Epithelial cell of proximal tubule (primary cell): ENCODE results near the gene SETD7. TPM values are rescaled to one million over a fixed set of nuclear protein-coding genes. Genes with fewer than 3 reads are reported as not detected.

Experiments used
- DNase-seq: peaks from one replicate; pipeline ENCODE4 v3.0.0-alpha.2; 2011; ENCODE audit warnings: low read depth
- H3K4me3 ChIP-seq: 2 replicates; pipeline ENCODE4 v1.5.1; 2011; ENCODE audit warnings: low read depth, mild to moderate bottlenecking, low read length
- total RNA-seq: library from RNA; depleted of rRNA; stranded (reverse); fragments of >200 nt; gene quantifications from 2 replicates; pipeline ENCODE4 v1.2.3, GENCODE V29; 2015
- TF ChIP-seq, protein P1 (sequence below): conservative IDR thresholded peaks from 2 replicates; pipeline ENCODE4 v1.5.1; 2012; ENCODE audit warnings: low read depth, mild to moderate bottlenecking, low read length

The SETD7 gene
- total RNA-seq, 1 donor from 2014 or later, result 21.7 TPM

DNA sequence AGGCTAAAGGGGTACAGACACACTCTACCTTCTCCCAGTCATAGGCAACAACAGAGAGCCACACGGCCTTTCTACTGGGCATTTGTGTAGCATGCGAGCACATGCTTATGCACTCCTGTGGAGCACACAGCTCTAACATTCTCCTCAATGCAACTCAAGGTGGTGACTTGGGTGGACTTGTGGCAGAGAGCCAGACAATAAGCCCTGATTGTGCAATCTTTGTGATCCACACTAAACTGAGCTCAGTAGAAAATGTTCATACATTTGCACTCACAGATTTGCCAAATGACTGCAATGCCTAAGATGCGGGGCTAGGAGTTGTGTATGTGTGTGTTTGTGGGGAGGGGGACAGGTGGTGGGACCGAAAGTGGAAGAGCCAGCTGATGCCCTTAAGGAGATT lies 31.4 kb upstream of the SETD7 start:
- TF ChIP-seq, protein P1, sequence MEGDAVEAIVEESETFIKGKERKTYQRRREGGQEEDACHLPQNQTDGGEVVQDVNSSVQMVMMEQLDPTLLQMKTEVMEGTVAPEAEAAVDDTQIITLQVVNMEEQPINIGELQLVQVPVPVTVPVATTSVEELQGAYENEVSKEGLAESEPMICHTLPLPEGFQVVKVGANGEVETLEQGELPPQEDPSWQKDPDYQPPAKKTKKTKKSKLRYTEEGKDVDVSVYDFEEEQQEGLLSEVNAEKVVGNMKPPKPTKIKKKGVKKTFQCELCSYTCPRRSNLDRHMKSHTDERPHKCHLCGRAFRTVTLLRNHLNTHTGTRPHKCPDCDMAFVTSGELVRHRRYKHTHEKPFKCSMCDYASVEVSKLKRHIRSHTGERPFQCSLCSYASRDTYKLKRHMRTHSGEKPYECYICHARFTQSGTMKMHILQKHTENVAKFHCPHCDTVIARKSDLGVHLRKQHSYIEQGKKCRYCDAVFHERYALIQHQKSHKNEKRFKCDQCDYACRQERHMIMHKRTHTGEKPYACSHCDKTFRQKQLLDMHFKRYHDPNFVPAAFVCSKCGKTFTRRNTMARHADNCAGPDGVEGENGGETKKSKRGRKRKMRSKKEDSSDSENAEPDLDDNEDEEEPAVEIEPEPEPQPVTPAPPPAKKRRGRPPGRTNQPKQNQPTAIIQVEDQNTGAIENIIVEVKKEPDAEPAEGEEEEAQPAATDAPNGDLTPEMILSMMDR, result no peak
- no peak overlapping the region for H3K4me3 ChIP-seq
- DNase-seq, result no peak

DNA sequence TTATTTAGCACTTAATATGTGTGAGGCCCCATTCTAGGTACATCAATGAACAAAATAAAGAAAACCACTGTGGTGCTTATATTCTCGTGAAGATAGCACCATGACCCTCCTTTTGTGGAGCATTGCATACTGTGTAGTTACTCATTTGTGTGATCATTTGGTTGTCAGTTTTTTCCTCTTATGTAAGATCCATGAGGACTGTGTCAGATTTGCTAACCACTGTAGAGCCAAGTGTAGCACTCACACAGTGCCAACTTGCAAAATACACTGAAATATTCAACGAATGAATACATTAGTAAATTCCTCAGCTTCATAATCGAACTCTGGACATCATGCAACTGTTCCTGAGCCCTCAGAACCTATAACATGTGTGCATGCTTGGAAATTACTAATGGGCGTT lies 29.5 kb upstream of the SETD7 start:
- no peak for DNase-seq
- no peak overlapping the region for H3K4me3 ChIP-seq
- TF ChIP-seq, protein P1, result no peak

DNA sequence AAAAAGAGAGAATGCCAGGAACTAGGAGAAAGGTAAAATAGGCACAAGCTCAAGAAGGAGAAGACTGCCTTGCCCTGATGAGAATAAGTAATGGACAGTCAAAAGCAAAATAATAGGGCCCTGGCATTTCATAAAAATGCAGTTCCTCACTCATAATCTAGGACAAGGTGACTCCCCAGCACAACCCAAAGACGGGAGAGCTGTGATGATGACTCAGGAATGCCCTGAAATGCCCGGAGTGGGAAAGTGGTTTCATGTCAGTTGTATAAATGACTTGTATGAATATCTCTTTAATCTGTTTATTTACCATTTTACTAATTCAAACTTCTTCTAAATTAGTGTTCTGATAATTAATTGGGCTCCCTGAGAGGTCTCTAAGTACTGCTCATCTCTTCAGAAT lies 28.8 kb upstream of the SETD7 start:
- no peak overlapping the region for H3K4me3 ChIP-seq
- DNase-seq, result no peak
- TF ChIP-seq, protein P1, result no peak

DNA sequence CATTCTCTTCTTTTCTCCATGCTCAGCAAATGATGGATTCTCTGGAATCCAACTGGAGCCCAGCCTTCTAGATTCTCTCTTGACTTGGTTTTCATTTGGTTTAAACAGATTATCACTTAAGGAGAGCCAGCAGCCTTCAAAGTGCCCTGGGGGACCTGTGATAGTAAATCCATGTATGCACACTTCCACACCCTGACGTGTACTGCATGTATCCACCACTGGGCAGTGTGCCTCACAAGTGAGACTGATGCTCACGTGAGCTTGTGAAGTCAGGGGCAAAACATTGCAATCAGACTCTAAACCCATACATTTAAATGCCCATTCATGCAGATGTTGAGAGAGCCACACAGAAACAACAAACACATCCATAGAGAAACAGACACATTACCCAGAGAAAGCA lies 28.0 kb upstream of the SETD7 start:
- H3K4me3 ChIP-seq, result no peak overlapping the region
- TF ChIP-seq, protein P1, result no peak
- no peak for DNase-seq

DNA sequence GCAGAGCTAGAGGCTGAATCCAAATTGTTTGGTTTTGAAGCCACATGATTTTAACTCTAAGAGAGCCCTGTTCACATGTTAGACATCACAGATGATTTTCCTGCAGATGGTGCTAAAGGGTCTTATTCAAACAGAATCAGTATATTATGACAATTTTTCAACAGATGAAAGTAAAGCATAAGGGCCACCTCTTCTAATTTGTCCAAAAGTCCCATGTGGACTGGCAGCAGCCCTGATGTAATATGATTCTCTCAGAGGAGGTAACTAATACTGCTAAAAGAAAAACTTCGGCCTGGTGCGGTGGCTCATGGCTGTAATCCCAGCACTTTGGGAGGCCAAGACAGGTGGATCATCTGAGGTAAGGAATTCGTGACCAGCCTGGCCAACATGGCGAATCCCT lies 26.0 kb upstream of the SETD7 start:
- H3K4me3 ChIP-seq, result no peak overlapping the region
- TF ChIP-seq, protein P1, result no peak
- no peak for DNase-seq

DNA sequence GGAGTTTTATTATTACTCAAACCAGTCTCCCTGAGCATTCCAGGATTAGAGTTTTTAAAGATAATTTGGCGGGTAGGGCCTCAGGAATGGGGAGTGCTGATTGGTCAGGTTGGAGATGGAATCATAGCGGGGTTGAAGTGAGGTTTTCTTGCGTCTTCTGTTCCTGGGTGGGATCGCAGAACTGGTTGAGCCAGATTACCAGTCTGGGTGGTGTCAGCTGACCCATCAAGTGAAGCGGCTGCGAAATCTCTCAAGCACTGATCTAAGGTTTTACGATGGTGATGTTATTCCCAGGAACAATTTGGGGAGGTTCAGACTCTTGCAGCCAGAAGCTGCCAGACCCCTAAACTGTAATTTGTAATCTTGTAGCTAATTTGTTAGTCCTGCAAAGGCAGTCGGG lies 25.1 kb upstream of the SETD7 start:
- DNase-seq, result no peak
- no peak overlapping the region for H3K4me3 ChIP-seq
- TF ChIP-seq, protein P1, result no peak

DNA sequence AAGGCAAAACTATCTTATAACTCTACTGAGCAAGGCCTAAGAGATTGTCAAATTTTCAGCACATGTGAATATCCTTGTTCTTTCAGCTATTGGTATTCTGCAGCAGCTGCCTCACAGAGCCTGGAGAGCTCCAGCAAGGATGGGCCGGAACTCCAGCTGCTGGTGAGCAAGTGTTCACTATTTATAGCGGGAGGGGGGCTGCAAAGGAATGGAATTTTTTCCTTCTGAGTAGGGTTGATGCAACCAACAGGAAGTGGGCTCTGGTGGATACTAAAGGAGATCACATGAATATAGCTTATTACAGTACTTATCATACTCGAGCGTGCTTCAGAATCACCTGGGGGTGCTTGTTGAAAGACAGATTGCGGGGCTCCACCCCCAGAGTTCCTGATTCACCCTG lies 20.2 kb upstream of the SETD7 start:
- TF ChIP-seq, protein P1, result no peak
- DNase-seq, result no peak
- no peak overlapping the region for H3K4me3 ChIP-seq
